Hepatocyte (in vitro differentiated cells): Measurements from ENCODE around the gene CNOT4.

Source experiments
- CTCF ChIP-seq: fragments of 200-600 bp; sonication (generic); IDR thresholded peaks from 2 replicates; pipeline ENCODE4 v1.5.1; 2016; ENCODE audit warnings: antibody characterized with exemption, mild to moderate bottlenecking; ENCODE audit not compliant: poor library complexity
- EZH2 ChIP-seq: fragments of 200-600 bp; sonication (generic); IDR thresholded peaks from 2 replicates; pipeline ENCODE4 v1.6.1; 2016; ENCODE audit warnings: antibody characterized with exemption, mild to moderate bottlenecking, borderline replicate concordance
- EZH2phosphoT487 ChIP-seq: fragments of 200-600 bp; sonication (generic); IDR thresholded peaks from one replicate; pipeline ENCODE4 v1.6.1; 2018; ENCODE audit warnings: antibody characterized with exemption, mild to moderate bottlenecking, low read depth, moderate library complexity; ENCODE audit not compliant: unreplicated experiment, severe bottlenecking

DNA sequence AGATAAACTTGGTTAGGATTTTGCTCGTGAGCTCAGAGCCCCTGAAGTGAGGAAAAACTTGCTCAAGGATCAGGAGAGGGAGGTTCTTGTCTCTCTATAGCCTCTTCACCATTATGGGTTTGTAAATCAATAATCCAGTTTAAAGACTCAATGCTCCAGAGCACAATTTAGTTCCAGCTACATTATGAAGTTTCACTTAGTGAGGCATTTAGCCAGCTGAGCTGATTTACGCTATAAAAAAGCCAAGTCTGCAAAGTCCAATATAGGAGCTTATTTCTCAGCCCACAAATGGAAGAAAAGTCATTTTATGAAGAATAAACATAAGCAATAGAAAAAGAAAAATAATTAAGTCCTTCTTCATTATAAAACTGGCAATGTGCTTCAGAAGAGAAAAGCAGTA is 145.7 kb downstream of the CNOT4 start:
- no peak for TF ChIP-seq CTCF
- TF ChIP-seq EZH2phosphoT487: no peak
- TF ChIP-seq EZH2: no peak
